Muscle of arm (tissue), 14 donors: ENCODE results near the gene GATD1. TPM values are rescaled to one million over a fixed set of nuclear protein-coding genes. Genes with fewer than 3 reads are reported as not detected.
A peak's percentile ranks its signal among the peaks of the same experiment; 100 is the strongest.

ENCODE experiments used
- DNase-seq: peaks from one replicate; pipeline ENCODE4 v3.0.0-alpha.2; 2013
- long read RNA-seq, 11 donors: transcript quantifications; one replicate each; lab custom pipeline, GENCODE V29; 2026
- polyA plus RNA-seq, 12 donors: library from polyadenylated mRNA; unstranded; fragments of 120-200 nt; gene quantifications; one replicate each; pipeline ENCODE4 v1.2.1, GENCODE V29; 2013; ENCODE audit not compliant: insufficient read length in 12 of 12

Gene GATD1, protein sequence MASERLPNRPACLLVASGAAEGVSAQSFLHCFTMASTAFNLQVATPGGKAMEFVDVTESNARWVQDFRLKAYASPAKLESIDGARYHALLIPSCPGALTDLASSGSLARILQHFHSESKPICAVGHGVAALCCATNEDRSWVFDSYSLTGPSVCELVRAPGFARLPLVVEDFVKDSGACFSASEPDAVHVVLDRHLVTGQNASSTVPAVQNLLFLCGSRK
- 10 to 100 TPM in 11 of 12 donors, not detected in 1; 32.8 to 54.7 (median 36.4) TPM for polyA plus RNA-seq
- long read RNA-seq, donor 1, full-length matches to known transcripts: 7 of 7 reads
- long read RNA-seq, donor 1, partial matches to known transcripts: 0 of 7 reads
- long read RNA-seq, donor 1, other reads (novel, unspliced or antisense): 0 of 7 reads
- long read RNA-seq, donor 2, partial matches to known transcripts: 0 of 1 reads
- long read RNA-seq, donor 2, other reads (novel, unspliced or antisense): 0 of 1 reads
- long read RNA-seq, donor 3: 0 reads
- long read RNA-seq, donor 4, full-length matches to known transcripts: 1 of 1 reads
- long read RNA-seq, donor 4, partial matches to known transcripts: 0 of 1 reads
- long read RNA-seq, donor 4, other reads (novel, unspliced or antisense): 0 of 1 reads
- long read RNA-seq, donor 5: 0 reads
- long read RNA-seq, donor 6, full-length matches to known transcripts: 1 of 1 reads
- long read RNA-seq, donor 6, partial matches to known transcripts: 0 of 1 reads
- long read RNA-seq, donor 6, other reads (novel, unspliced or antisense): 0 of 1 reads
- long read RNA-seq, donor 7, full-length matches to known transcripts: 3 of 3 reads
- long read RNA-seq, donor 7, partial matches to known transcripts: 0 of 3 reads
- long read RNA-seq, donor 7, other reads (novel, unspliced or antisense): 0 of 3 reads
- long read RNA-seq, donor 8, full-length matches to known transcripts: 3 of 3 reads
- long read RNA-seq, donor 8, partial matches to known transcripts: 0 of 3 reads
- long read RNA-seq, donor 8, other reads (novel, unspliced or antisense): 0 of 3 reads
- long read RNA-seq, donor 9, full-length matches to known transcripts: 5 of 5 reads
- long read RNA-seq, donor 9, partial matches to known transcripts: 0 of 5 reads
- long read RNA-seq, donor 9, other reads (novel, unspliced or antisense): 0 of 5 reads
- long read RNA-seq, donor 10, full-length matches to known transcripts: 5 of 5 reads
- long read RNA-seq, donor 10, partial matches to known transcripts: 0 of 5 reads
- long read RNA-seq, donor 10, other reads (novel, unspliced or antisense): 0 of 5 reads
- long read RNA-seq, donor 11, partial matches to known transcripts: 0 of 3 reads
- long read RNA-seq, donor 11, other reads (novel, unspliced or antisense): 0 of 3 reads

DNA sequence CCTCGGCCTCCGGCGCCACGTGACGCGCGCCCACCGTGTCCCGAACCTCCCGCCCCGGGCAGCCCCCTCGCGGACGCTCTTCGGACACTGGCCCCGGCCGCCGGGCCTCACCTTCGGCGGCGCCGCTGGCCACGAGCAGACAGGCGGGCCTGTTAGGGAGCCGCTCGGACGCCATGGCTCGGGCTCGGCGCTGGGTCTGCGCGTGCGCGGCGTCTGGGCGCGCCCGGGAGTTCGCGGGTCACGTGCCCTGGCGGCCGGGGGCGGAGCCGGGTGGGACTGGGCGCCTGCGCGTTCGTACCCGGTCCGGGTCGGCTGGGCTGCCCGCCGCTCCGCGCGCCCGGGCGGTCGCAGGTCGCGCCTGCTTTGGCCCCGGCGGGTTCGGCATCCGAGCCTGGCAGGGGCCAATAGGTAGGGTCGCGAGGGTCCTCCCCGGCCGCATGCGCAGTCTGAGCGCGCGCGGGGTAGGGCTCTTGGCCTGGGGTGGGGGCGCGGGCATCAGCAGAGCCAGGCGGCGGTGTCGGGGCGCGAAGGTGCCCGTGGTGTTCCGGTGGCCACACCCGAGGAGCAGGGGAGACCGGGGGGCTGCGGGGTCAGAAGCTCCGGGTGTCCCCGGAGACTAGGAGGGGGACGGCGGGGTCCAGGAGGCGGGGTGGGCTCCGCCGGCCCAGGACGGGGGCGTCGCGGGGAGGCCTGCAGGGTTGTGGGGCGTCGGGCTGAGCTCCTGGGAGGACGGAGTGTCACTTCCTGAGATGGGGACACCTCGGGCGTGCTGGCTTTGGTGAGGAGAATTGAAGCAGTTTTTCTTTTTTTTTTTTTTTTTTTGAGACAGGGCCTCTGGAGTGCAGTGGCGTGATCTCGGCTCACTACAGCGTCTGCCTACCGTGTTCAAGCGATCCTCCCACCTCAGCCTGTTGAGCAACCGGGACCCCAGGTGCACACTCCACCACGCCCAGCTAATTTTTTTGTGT is at the start of gene GATD1:
Gene GATD1, minus strand, starts transcription at position 200 of the 968 bp plus-strand sequence. Its CDS starts 25 bp downstream, at position 175.
- peak; percentile 91 for DNase-seq

DNA sequence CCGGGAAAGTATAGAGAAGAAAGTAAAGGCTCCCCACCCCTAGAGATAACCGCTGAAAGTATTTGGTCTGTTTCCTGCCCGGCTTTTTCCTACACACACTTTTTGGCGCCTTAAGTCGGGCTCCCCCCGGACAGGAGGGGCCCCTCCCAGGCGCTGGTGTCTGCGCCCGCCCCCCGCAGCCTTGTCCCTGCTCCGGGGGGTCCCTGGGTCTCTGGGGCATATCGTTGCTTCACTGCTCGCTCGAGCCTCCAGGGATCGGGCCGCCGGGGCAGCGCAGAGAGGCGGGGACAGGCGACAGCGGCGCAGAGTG is 49.5 kb upstream of the GATD1 start:
- no peak for DNase-seq

DNA sequence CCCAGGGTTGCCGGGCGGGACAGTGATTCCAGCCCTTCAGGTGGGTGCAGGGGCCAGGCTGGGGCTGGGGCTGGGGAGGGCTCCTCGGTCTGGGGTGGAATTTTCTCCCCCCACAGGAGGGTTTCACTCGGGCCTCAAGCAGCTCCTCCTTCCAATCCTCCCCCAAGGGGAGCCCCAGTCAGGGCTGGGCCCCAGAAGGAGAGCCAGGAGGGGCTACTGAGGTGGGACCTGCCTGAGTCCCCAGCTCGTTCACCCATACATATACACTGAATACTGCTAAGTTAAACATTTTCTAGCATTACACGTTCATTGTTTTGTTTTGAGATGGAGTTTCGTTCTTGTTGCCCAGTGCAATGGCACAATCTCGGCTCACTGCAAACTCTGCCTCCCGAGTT is 48.9 kb upstream of the GATD1 start:
- no peak for DNase-seq

DNA sequence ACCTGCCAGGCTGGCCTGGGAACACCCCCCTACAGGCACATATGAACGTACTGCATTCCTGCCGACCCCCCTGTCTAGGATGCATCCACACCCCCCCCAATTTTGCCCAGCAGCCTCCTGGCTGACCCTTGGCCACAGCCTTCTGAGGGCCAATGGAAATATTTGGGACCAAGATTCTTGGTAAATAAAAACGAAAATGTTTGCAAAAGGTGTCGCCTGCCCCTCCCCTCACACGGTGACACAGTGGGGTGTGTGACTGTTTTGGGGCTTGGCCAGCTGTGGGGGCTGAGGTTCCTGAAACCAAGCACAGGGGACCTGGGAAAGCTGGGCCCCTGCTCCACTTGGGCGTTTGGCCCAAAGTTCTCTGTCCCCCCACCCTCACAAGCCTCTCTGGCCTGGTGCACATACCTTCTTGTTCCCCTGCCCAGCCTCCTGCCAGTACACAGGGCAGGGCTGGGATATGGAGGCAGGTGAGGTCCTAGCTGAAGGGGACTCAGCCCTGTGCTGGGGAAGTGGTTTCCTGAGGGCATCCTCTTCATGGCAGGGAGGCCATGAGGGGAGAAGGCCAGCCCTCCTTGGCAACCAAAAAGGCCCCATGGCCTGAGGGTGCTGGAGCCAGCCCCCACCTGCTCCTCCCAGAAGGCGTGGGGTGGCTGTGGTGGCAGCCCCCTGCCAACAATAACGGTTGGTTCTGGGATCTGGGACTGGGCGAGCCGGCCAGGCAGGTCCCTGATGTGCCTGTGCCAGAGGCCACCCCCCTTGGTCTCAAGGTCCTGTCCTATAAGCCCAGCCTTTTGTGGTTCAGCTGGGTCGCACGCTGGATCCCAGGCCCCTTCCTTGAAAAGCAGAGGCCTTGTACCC is 48.3 kb upstream of the GATD1 start:
- DNase-seq: no peak

DNA sequence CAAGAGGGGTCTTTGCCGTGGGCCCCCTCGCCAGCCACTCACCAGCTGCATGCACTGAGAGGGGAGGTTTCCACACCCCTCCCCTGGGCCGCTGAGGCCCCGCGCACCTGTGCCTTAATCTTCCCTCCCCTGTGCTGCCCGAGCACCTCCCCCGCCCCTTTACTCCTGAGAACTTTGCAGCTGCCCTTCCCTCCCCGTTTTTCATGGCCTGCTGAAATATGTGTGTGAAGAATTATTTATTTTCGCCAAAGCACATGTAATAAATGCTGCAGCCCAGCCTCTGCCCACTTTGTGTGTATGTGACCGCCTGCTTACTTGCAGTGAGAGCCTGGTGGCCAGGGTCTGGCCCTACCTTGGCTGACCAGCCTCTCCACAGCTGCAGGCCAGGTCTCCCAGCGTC is 47.7 kb upstream of the GATD1 start:
- DNase-seq: no peak

DNA sequence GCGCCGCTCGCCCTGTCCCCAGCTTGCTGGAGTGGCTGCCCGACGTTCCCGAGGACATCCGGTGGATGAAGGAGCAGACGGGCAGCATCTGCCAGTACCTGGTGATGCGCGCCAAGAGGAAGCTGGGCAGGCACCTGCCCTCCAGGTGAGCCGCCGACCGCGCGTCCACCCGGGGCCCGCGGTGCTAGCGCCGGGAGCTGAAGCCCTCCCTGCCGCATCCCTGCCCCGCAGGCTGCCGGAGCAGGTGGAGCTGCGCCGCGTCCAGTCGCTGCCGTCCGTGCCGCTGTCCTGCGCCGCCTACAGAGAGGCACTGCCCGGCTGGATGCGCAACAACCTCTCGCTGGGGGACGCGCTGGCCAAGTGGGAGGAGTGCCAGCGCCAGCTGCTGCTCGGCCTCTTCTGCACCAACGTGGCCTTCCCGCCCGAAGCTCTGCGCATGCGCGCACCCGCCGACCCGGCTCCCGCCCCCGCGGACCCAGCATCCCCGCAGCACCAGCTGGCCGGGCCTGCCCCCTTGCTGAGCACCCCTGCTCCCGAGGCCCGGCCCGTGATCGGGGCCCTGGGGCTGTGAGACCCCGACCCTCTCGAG is 47.1 kb upstream of the GATD1 start:
- DNase-seq: no peak

DNA sequence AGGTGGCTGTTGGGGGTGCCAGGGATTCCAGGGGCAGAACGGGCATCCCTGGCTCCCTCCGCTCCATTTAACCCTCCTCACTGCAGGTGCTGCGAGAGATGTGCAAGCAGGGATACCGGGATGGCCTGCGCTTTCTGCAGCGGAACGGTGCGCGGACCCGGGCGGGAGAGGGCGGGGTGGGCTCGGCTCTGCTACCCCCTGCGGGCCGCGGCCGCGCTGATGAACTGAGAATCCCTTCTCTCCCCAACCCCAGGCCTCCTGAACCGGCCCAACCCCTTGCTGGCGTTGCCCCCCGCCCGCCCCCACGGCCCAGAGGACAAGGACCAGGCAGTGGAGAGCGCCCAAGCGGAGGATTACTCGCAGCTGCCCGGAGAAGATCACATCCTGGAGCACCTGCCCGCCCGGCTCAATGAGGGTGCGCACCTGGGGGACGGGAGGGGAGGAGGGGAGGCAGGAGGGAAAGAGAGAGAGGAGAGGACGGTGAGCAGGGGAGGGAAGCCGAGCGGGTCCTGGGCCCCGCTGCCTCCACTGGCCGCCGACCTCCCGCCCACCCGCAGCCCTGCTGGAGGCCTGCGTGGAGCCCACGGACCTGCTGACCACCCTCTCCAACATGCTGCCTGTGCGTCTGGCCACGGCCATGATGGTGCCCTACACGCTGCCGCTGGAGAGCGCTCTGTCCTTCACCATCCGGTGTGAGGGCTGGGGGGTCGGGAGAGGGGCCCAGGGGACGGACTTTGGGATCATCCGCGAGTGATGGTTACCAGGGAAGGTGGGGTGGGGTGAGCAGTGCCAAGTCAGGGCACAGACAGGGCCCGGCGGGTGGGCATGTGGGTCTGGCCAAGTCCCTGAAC is 46.4 kb upstream of the GATD1 start:
- no peak for DNase-seq

DNA sequence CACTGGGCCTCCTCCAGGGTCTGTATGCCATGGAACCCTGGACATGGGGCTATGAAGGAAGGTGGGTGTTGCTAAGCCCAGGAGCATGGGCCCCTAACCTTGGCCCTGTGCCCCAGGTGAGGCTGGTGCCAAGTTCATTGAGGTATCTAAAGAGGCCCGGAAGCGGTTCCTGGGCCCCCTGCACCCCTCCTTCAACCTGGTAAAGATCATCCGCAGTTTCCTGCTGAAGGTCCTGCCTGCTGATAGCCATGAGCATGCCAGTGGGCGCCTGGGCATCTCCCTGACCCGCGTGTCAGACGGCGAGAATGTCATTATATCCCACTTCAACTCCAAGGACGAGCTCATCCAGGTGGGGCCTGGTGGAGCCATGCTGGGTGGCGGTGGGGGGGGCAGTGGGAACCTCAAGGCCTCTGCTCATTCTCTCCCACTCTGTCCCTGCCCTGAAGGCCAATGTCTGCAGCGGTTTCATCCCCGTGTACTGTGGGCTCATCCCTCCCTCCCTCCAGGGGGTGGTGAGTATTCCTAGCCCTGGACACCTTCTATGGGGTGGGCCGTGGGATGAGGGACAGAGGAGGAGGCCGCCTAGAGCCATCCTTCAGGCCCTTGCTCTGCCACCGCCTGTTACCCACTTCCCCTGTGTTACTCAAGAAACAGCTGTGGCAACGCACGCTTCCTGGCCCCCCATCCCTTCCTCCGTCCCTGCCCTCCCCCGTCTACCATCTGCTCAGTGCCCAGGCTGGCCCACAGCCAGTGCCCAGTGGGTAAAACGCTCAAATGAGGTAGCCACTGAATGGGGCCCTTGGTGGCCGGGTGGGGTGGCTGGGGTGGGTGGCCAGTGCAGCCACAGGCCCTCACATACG is 44.5 kb upstream of the GATD1 start:
- no peak for DNase-seq

DNA sequence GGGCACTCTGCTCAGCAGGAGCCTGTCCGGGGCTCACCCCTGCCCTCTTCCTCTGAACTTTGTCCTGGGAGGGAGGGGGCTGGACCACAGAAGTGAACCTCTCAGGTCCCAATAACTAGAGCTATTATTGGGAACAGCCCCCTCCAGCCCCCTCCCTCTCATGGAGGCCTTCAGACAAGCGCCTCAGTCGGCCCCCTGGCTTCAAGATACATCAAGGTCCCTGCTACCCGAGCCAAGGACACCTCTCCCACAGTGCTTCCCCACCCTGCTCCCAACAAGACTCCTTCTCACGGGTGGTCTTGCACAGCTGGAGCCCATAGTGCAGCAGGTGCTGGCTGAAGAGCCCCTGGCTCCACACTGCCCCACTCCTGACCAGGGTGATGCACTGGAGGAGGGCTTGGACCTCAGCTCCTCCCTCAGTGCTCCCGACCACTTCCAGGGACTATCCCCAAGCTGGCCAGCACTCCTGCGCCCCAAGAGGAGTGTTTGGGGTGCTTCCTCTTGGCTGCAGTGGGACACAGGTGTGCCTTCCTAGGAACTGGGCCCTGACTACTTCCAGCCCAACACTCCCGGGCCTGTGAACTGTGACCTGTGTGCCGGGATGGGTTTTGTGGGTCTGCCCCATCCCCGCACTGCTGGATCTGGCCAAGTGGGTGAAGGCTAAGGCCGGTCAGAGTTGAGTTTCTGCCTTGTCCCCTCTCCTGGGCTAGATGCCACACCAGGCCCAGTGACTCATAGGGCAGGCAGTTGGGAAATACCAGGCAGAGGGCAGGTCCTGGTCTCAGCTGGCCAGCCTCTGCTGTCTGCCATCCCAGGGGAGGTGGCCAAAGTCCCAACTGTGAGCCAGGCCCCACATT is 43.6 kb upstream of the GATD1 start:
- no peak for DNase-seq

DNA sequence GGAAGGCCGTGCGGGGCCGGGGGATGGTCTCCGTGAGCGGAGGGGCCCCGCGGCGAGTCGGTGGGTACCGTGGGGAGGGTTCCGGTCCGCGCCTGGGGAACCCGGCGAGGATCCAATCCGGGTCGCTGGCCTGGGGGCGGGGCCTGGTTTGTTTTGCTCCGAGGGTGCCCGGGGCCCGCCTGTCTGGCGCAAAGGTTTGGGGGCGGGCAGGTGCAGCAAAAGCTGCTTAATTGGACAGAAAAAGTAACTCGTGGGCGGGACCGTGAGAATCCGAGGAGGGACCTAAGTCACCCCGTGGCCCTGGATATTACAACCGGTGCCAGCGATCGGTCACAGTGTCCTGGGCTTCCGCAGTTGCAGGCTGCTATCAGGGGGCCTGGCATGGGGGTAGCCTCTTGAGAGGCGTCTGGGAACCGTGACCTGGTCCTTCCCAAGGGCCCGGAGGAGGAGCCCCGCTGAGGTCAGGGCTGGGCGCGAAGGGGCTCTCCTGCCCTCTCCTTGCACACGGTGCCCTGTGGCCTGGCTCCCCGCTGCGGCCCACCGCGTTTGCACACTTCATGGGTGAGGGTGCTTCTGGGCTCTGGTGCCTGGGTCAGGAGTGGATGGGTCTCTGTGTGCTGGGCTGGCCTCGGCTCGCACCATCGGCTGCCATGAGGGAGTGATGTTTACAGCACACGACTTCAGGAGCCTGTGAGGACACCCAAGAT is 42.8 kb upstream of the GATD1 start:
- no peak for DNase-seq

DNA sequence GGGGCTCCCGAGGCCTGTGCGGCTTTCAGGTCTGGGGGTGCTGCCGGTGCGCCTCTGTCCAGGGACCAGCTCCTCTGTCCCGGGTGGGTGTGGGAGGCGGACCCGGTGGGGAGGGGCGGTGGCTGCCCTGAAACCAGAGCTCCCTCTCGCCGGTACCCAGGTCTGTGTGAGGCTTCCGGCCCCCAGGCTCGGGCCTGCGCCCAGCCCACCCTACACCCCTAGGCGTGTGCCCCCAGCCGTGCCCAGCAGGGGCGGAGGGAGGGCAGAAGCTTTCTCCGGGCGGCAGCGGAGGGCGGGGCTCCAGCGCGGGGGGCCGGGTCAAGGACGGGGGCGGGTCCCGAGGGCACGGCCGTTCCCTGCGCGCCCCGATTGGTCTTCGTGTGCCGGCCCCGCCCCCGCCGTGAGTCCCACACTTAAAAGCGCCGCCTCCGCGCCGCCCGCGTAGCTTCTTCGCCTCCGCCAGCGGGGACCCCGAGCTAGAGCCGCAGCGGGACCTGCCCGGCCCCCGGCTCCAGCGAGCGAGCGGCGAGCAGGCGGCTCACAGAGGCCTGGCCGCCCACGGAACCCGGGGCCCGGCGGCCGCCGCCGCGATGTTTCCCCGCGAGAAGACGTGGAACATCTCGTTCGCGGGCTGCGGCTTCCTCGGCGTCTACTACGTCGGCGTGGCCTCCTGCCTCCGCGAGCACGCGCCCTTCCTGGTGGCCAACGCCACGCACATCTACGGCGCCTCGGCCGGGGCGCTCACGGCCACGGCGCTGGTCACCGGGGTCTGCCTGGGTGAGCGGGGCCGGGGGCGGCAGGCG is 42.0 kb upstream of the GATD1 start:
- peak; percentile 88 for DNase-seq

DNA sequence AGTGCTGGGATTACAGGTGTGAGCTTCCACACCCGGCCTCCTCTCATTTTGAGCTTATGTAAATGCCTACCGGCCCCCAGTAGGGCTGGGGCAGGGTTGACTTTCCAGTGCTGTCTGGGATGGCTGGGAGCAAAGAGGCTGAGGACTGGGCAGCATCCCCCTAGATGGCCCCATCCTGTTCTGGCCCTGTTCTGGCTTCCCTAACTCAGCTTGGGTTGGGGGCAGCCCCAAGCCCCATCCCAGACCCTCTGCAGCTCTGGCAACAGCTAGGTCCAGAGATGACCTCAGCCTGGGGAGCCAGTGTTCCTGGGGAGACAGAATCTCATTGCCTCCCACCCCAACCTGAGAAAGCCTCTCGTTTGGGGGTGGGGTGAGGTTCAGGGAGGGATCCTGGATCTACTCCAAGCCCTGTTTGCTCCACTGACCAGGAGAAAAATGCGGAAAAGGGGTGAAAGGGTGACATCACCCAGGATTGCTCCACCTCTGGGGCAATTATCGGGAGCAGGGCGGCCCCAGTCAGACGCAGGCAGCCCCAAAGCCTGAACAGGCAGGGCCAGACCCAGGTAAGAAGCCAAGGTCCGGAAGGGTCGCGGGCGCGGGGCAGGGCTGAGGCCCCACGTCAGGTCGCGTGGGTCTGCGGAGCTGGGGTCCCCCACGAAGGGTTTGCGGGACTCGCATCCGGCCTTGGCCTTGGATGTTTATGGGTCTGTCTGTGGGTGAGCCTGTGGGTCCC is 41.3 kb upstream of the GATD1 start, which contains the start of gene PNPLA2:
Gene PNPLA2, plus strand, starts transcription at position 519 of the 733 bp plus-strand sequence. CDS start 805 bp downstream, outside the sequence.
- DNase-seq: no peak

DNA sequence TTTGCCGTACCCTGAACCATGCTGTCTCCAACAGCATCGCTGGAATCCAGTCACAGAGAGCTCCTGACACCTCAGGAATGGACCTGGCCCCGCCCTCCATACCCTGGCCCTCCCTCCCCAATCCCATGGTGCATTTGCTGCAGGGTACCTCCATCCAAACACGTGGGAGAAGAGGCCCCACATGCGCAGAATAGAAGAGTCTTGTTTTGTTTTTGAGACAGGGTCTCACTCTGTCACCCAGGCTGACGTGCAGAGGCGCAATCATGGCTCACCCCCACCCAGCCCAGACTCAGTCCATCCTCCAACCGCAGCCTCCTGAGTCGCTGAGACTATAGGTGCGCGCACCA is 39.1 kb upstream of the GATD1 start:
- DNase-seq: no peak
